PC-9 (cell line): ENCODE data around the gene MVB12B.

Experiments used
- CTCF ChIP-seq: fragments of 200-600 bp; sonication (generic); conservative IDR thresholded peaks from 2 replicates; pipeline ENCODE4 v1.6.1; 2017; ENCODE audit warnings: mixed run types, antibody characterized with exemption, mild to moderate bottlenecking, moderate library complexity
- EZH2 ChIP-seq: fragments of 200-600 bp; sonication (generic); IDR thresholded peaks from 2 replicates; pipeline ENCODE4 v1.8.0; 2017; ENCODE audit warnings: antibody characterized with exemption, low read depth

- TF ChIP-seq CTCF, result no peak
- no peak for TF ChIP-seq EZH2
Observed at GRCh38 chr9:126430124-126430523, 103.5 kb downstream of the MVB12B start.
